Testis (tissue), 3 donors: ENCODE data around the gene NAT14. TPM values are rescaled to one million over a fixed set of nuclear protein-coding genes. Genes with fewer than 3 reads are reported as not detected.

Source experiments
- DNase-seq: peaks from one replicate; pipeline ENCODE4 v3.0.0-alpha.2; 2019
- H3K27ac ChIP-seq, 2 donors: fragments of 200-600 bp; sonication (generic); one replicate each; pipeline ENCODE4 v1.5.1; 2019
- H3K27me3 ChIP-seq: fragments of 200-600 bp; sonication (generic); one replicate; pipeline ENCODE4 v1.5.1; 2019
- H3K36me3 ChIP-seq: fragments of 200-600 bp; sonication (generic); one replicate; pipeline ENCODE4 v1.5.1; 2017; ENCODE audit warnings: low read depth; ENCODE audit errors: missing control alignments
- H3K4me1 ChIP-seq: fragments of 200-600 bp; sonication (generic); one replicate; pipeline ENCODE4 v1.5.1; 2019
- H3K4me3 ChIP-seq, 2 donors: fragments of 200-600 bp; sonication (generic); one replicate each; pipeline ENCODE4 v1.5.1; 2017 to 2019
- H3K9me3 ChIP-seq: fragments of 200-600 bp; sonication (generic); one replicate; pipeline ENCODE4 v1.5.1; 2017
- CTCF ChIP-seq, 3 experiments: fragments of 450-650 bp in 2 of 3; fragments of 200-600 bp in 1 of 3; sonication (generic) in 1 of 3; IDR thresholded peaks; one replicate each; pipeline ENCODE4 v1.5.1; 2016 to 2019; ENCODE audit warnings: antibody characterized with exemption in 3 of 3, mild to moderate bottlenecking in 2 of 3, moderate library complexity in 1 of 3
- POLR2A ChIP-seq: fragments of 450-650 bp; IDR thresholded peaks from one replicate; pipeline ENCODE4 v1.6.1; 2017; ENCODE audit warnings: antibody characterized with exemption, mild to moderate bottlenecking, moderate library complexity
- WGBS, 2 donors: methylation state at CpG; one replicate each; pipeline ENCODE4 v1.1.5; 2018; 5-methylcytosine and 5-hydroxymethylcytosine counted together
- intact Hi-C: fragments of 100-400 bp; cut with DNase I; formaldehyde crosslinking; loops from one replicate; pipeline ENCODE4 v1.15.1; 2023; ENCODE audit warnings: low total_unique reads
- polyA plus RNA-seq: library from polyadenylated mRNA; stranded (reverse); fragments of 350-450 nt; fragmentation: Illumina TruSeq; extraction: RNeasy Lipid Tissue Mini Kit (QIAGEN cat#74804); gene quantifications from one replicate; pipeline ENCODE4 v1.2.3, GENCODE V29; 2014; ENCODE audit warnings: low read depth, low replicate concordance; ENCODE audit not compliant: insufficient read depth
- total RNA-seq, 2 donors: library from RNA; depleted of rRNA; stranded (reverse); fragments of >200 nt; gene quantifications; one replicate each; pipeline ENCODE4 v1.2.3, GENCODE V29; 2016

Gene NAT14
- total and polyA plus RNA-seq, 3 donors from 2014 or later: 12.0 to 17.3 (median 16.0) TPM

- intact Hi-C loops: no loop called here
- Histone ChIP-seq H3K9me3 (no peaks in the 10 kb centered on the region), H3K4me3 (peak overlapping the region in 1 of 2 donors; percentile 34), H3K4me1 (peaks cover 56% of the 10 kb centered on the region), H3K27ac (no peak overlapping the region), H3K27me3 (no peaks in the 10 kb centered on the region), H3K36me3 (no peaks in the 10 kb centered on the region)
- 46% methylated on average over 11 of the region's 40 CpGs; no CpG with 5 or more reads in 1 of the 2 donors for WGBS, 2 donors
- DNase-seq: no peak
- TF ChIP-seq CTCF (IDR thresholded peaks at IDR 0.05) (no peak), POLR2A (no peak)
Measured at GRCh38 chr19:55481794-55482155, 3.2 kb upstream of the NAT14 start.

GRCh38 chr19:55482156-55482961 is 2.6 kb upstream of the NAT14 start:
- H3K27me3 ChIP-seq: no peaks in the 10 kb centered on the region
- no peaks in the 10 kb centered on the region for H3K9me3 ChIP-seq
- TF ChIP-seq CTCF (IDR thresholded peaks at IDR 0.05) (no peak), POLR2A (no peak)
- no peak overlapping the region for H3K27ac ChIP-seq
- 65 to 75% methylated on average over 24 to 42 of the region's 83 CpGs for WGBS, 2 donors
- intact Hi-C loops: no loop called here
- H3K36me3 ChIP-seq: no peaks in the 10 kb centered on the region
- peak overlapping the region in 1 of 2 donors; percentile 34 for H3K4me3 ChIP-seq
- DNase-seq: no peak
- peaks cover 61% of the 10 kb centered on the region for H3K4me1 ChIP-seq

- no peaks in the 10 kb centered on the region for H3K36me3 ChIP-seq
- 79 to 83% methylated on average over 29 to 46 of the region's 47 CpGs for WGBS, 2 donors
- no peaks in the 10 kb centered on the region for H3K27me3 ChIP-seq
- peaks cover 63% of the 10 kb centered on the region for H3K4me1 ChIP-seq
- H3K9me3 ChIP-seq: no peaks in the 10 kb centered on the region
- no peak overlapping the region for H3K27ac ChIP-seq
- H3K4me3 ChIP-seq: peak overlapping the region in 1 of 2 donors; percentile 34
- intact Hi-C loops: no loop called here
- TF ChIP-seq CTCF (IDR thresholded peaks at IDR 0.05) (no peak), POLR2A (no peak)
- DNase-seq: no peak
Measured at GRCh38 chr19:55482967-55483705, 1.9 kb upstream of the NAT14 start.

GRCh38 chr19:55483706-55484592 is 1.0 kb upstream of the NAT14 start:
- Histone ChIP-seq H3K36me3 (no peaks in the 10 kb centered on the region), H3K4me3 (peak overlapping the region; percentile 57 to 74), H3K9me3 (no peaks in the 10 kb centered on the region), H3K27me3 (no peaks in the 10 kb centered on the region), H3K27ac (peak overlapping the region in 1 of 2 donors; percentile 94), H3K4me1 (peaks cover 58% of the 10 kb centered on the region)
- intact Hi-C loops: no loop called here
- no peak for TF ChIP-seq CTCF (IDR thresholded peaks at IDR 0.05)
- TF ChIP-seq POLR2A: no peak
- WGBS, 2 donors: 35 to 68% methylated on average over 15 to 46 of the region's 46 CpGs
- no peak for DNase-seq
